Caco-2 (cell line): ENCODE measurements around the gene GMIP. TPM values are rescaled to one million over a fixed set of nuclear protein-coding genes. Genes with fewer than 3 reads are reported as not detected.

Experiments
- BruUV-seq: library from RNA; stranded (reverse); fragments of 400-500 nt; replicated peaks from 2 replicates; lab custom pipeline; 2021; lab: Mats Ljungman, UMichigan
- CTCF ChIA-PET: fragments of 300-600 bp; sonication (Branson Sonifier 250); formaldehyde crosslinking; loops from one replicate; lab custom pipeline; 2022; ENCODE audit warnings: antibody characterized with exemption; lab: Charles Lee
- POLR2A ChIA-PET: fragments of 300-600 bp; sonication (Branson Sonifier 250); formaldehyde crosslinking; loops from one replicate; lab custom pipeline; 2022; ENCODE audit warnings: antibody characterized with exemption; lab: Charles Lee
- DNase-seq, 2 experiments: peaks; one replicate each; pipeline versions ENCODE4 v3.0.0 to v3.0.0-alpha.2; 2020 to 2022
- H3K27me3 ChIP-seq: replicated peaks from 2 replicates; pipeline ENCODE4 v1.6.0; 2011; ENCODE audit warnings: low read length; ENCODE audit not compliant: control insufficient read depth, insufficient read depth
- H3K36me3 ChIP-seq: 2 replicates; pipeline ENCODE4 v1.5.1; 2011; ENCODE audit warnings: low read length; ENCODE audit not compliant: control insufficient read depth, insufficient read depth
- H3K4me1 ChIP-seq: fragments of 250-450 bp; sonication (Bioruptor Pico); 2 replicates; pipeline ENCODE4 v1.5.1; 2020; ENCODE audit warnings: mild to moderate bottlenecking
- H3K4me3 ChIP-seq: 2 replicates; pipeline ENCODE4 v1.5.1; 2011; ENCODE audit warnings: low read depth, mild to moderate bottlenecking, control low read depth, low read length
- H3K9me3 ChIP-seq: fragments of 250-450 bp; sonication (Bioruptor Pico); 2 replicates; pipeline ENCODE4 v1.5.1; 2020; ENCODE audit warnings: mild to moderate bottlenecking, moderate library complexity
- H3K27ac Mint-ChIP-seq: one replicate; pipeline ENCODE4 v1.8.0; 2022; ENCODE audit warnings: mixed read lengths; ENCODE audit not compliant: unreplicated experiment
- H3K27me3 Mint-ChIP-seq: one replicate; pipeline ENCODE4 v1.8.0; 2022; ENCODE audit warnings: mixed read lengths; ENCODE audit not compliant: insufficient read depth, unreplicated experiment
- H3K36me3 Mint-ChIP-seq: one replicate; pipeline ENCODE4 v1.8.0; 2022; ENCODE audit warnings: mild to moderate bottlenecking, mixed read lengths; ENCODE audit not compliant: insufficient read depth, unreplicated experiment
- H3K4me1 Mint-ChIP-seq: one replicate; pipeline ENCODE4 v1.8.0; 2022; ENCODE audit warnings: low read depth, mixed read lengths; ENCODE audit not compliant: unreplicated experiment
- H3K4me3 Mint-ChIP-seq: one replicate; pipeline ENCODE4 v1.8.0; 2022; ENCODE audit warnings: mild to moderate bottlenecking, moderate library complexity, mixed read lengths; ENCODE audit not compliant: unreplicated experiment
- H3K9me3 Mint-ChIP-seq: one replicate; pipeline ENCODE4 v1.8.0; 2022; ENCODE audit warnings: mixed read lengths; ENCODE audit not compliant: unreplicated experiment
- CTCF ChIP-seq, 2 experiments: fragments of 200-600 bp in 1 of 2; IDR thresholded peaks; 1 replicate in 1 of 2; 2 replicates in 1 of 2; pipeline versions ENCODE4 v1.5.1 to v1.8.0; 2011 to 2022; ENCODE audit warnings: antibody characterized with exemption in 1 of 2, control low read depth in 1 of 2, inconsistent platforms in 1 of 2, low read depth in 1 of 2, low read length in 1 of 2, mild to moderate bottlenecking in 1 of 2, moderate library complexity in 1 of 2; ENCODE audit not compliant: insufficient read depth in 1 of 2, severe bottlenecking in 1 of 2, unreplicated experiment in 1 of 2
- intact Hi-C: fragments of 100-400 bp; cut with micrococcal nuclease; formaldehyde crosslinking; loops from one replicate; pipeline ENCODE4 v1.10.0; 2022; ENCODE audit not compliant: unreplicated experiment
- total RNA-seq: library from RNA; stranded (reverse); gene quantifications from 2 replicates; pipeline ENCODE4 v1.2.3, GENCODE V29; 2022

Gene GMIP
- total RNA-seq, 1 experiment from 2014 or later = 8.6 TPM

- no peak for TF ChIP-seq CTCF (IDR thresholded peaks at IDR 0.05; ENCODE audit: insufficient read depth in 1 of 2, low read depth in 1 of 2, low read length in 1 of 2, severe bottlenecking in 1 of 2, unreplicated experiment in 1 of 2)
- ChIA-PET CTCF (no interaction called here), POLR2A (no interaction called here)
- Mint-ChIP-seq H3K4me3 (no peak overlapping the region), H3K4me1 (no peaks in the 10 kb centered on the region), H3K9me3 (no peaks in the 10 kb centered on the region), H3K36me3 (peaks cover 37% of the 10 kb centered on the region), H3K27me3 (no peaks in the 10 kb centered on the region), H3K27ac (no peak overlapping the region)
- Histone ChIP-seq H3K4me3 (no peak overlapping the region), H3K9me3 (no peaks in the 10 kb centered on the region), H3K4me1 (no peaks in the 10 kb centered on the region), H3K27me3 (no peaks in the 10 kb centered on the region), H3K36me3 (peaks cover 2% of the 10 kb centered on the region)
- intact Hi-C loops = no loop called here
- BruUV-seq = no TSS peak
- DNase-seq = no peak
Observed at GRCh38 chr19:19657397-19657783, 13.9 kb upstream of the GMIP start.

- ChIA-PET POLR2A (no interaction called here), CTCF (no interaction called here)
- Histone ChIP-seq H3K4me3 (no peak overlapping the region), H3K27me3 (no peaks in the 10 kb centered on the region), H3K36me3 (peaks cover 2% of the 10 kb centered on the region), H3K4me1 (no peaks in the 10 kb centered on the region), H3K9me3 (no peaks in the 10 kb centered on the region)
- Mint-ChIP-seq H3K9me3 (no peaks in the 10 kb centered on the region), H3K36me3 (peaks cover 37% of the 10 kb centered on the region), H3K4me1 (no peaks in the 10 kb centered on the region), H3K27me3 (no peaks in the 10 kb centered on the region), H3K4me3 (no peak overlapping the region), H3K27ac (no peak overlapping the region)
- TF ChIP-seq CTCF (IDR thresholded peaks at IDR 0.05; ENCODE audit: insufficient read depth in 1 of 2, low read depth in 1 of 2, low read length in 1 of 2, severe bottlenecking in 1 of 2, unreplicated experiment in 1 of 2) = no peak
- intact Hi-C loops = no loop called here
- no TSS peak for BruUV-seq
- DNase-seq = no peak
Observed at GRCh38 chr19:19656451-19657396, 13.3 kb upstream of the GMIP start.

- Histone ChIP-seq H3K27me3 (no peaks in the 10 kb centered on the region), H3K4me3 (no peak overlapping the region), H3K36me3 (peaks cover 2% of the 10 kb centered on the region), H3K9me3 (no peaks in the 10 kb centered on the region), H3K4me1 (no peaks in the 10 kb centered on the region)
- intact Hi-C loops = no loop called here
- H3K36me3 Mint-ChIP-seq = peaks cover 43% of the 10 kb centered on the region
- DNase-seq = no peak
- H3K4me1 Mint-ChIP-seq = no peaks in the 10 kb centered on the region
- ChIA-PET CTCF (no interaction called here), POLR2A (no interaction called here)
- BruUV-seq = no TSS peak
- H3K27ac Mint-ChIP-seq = no peak overlapping the region
- no peak overlapping the region for H3K4me3 Mint-ChIP-seq
- TF ChIP-seq CTCF (IDR thresholded peaks at IDR 0.05; ENCODE audit: insufficient read depth in 1 of 2, low read depth in 1 of 2, low read length in 1 of 2, severe bottlenecking in 1 of 2, unreplicated experiment in 1 of 2) = no peak
- H3K27me3 Mint-ChIP-seq = no peaks in the 10 kb centered on the region
- H3K9me3 Mint-ChIP-seq = no peaks in the 10 kb centered on the region
Observed at GRCh38 chr19:19655641-19656343, 12.3 kb upstream of the GMIP start.
